Posterior vena cava (tissue), 2 donors: ENCODE data around the gene RNF26. TPM values are rescaled to one million over a fixed set of nuclear protein-coding genes. Genes with fewer than 3 reads are reported as not detected.

Experiments used
- DNase-seq: peaks from one replicate; pipeline ENCODE4 v3.0.0-alpha.2; 2020; ENCODE audit warnings: low spot score
- intact Hi-C, 2 donors: fragments of 100-400 bp; cut with DNase I; formaldehyde crosslinking; loops; one replicate each; pipeline versions ENCODE4 v1.14.1 to v1.14.2; 2022 to 2023
- total RNA-seq, 2 donors: library from RNA; stranded (reverse); fragmentation: NEBNext Ultra II Directional; extraction: Animal tissue kit (Norgen Biotek cat#: 25700); gene quantifications; one replicate each; pipeline ENCODE4 v1.2.1, GENCODE V29; 2021
- donor health status: DM: yes; HTN: yes; CAD: no.
- donor health status: DM: yes; HTN: yes; CAD: no.

Gene RNF26
- total RNA-seq, 2 donors from 2014 or later = 22.1 to 23.3 TPM

DNA sequence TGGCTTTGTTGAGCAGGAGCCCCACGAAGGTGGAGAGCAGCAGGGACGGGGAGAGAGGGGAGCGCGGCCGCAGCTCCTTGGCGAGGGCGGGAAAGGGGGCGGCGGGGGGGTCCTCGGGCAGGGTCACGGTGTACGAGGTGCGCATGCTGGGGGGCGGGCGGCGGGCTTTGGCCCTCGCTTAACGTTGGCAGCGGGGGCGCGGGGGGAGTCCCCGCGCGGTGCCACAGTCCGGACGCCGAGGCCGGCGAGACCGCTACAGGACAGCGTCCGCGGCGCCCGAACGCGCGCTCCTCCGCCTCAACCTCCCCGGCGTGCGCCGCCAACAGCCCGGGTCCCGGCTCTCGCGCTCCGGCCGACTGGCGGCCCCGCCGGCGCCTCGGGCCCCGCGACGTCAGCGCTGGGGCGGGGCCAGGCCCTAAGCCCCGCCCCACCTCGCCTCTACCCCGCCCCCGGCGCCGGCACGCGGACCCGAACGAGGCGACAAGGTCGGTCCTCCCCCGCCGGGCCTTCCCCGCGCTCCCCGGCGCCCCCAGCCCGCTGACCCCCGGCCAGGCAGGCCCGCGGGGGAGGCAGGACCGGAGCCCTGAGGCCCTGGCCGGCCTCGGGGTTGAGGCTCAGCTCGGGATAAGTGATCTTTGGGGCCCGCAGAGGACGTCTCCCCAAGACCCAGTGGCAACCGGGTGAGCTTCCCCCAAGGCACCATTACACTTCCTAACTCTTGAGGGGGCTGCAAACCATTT is 29.7 kb downstream of the RNF26 start:
- intact Hi-C loops = no loop called here
- no peak for DNase-seq

DNA sequence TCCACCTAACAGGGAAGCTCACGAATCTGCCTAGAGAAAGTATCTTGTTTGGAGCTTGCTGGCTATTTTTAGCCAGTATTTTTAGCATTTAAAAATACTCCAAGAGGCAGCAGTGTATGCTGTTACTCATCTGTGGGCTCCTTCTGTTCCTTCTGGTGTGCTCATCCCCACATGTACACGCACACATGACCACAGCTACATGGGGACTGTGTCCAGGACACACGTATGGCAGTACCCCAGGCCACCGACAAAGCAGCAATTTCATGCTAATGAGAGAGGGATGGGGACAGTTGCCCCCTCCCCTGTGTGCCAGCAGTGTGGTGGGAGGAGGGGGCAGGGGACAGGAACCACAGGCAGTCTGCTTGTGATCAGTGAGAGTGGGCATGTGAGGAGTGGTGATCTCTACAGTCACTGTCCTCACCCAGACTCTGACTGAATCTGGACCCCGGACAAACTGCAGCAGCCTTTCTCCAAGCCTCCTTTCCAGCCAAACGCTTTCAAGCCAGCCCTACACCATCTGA is 30.8 kb downstream of the RNF26 start:
- intact Hi-C loops = no loop called here
- DNase-seq = no peak

DNA sequence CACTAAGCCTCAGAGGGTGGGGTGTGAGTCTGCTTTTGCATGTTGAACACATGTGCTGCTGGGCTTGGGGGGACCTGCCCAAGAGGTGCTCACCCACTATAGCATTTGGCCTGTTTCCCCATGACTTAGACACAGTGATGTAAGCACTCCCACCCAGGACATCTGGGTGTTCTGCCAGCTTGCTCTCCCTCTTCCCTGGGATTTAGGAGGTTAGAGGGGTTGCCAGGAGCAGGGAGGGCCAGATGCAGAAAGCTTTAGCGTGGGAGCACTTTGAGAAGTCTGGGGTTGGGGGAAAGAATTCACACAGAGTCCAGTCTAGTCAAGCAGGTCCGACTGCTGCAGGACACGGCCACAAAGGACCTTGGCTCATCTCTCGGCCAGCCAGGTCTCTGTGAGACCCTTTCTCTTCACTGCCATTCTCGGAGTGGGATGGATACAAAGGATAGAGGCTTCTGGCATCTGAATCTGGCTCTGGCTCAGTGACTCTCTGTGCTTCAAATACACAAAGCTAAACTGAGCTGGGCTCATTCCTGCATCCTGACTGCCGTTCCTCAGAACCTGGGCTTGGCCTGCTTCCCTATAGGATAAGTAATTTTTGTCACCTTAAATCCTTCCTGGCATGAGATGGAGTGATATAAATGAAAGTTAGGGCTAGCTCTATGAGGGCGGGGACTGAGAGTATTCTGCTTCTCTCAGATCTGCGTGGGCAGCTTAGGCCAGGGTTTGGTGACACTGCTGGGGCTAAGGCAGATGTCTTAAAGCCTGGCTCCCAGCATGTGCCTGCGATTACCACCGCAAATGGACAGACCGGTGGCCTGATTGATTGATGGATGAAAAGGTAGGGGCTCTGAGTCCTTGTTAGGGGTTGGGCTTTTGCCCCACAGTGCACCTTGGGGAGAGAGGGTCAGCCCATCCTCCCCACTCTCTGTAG is 32.6 kb downstream of the RNF26 start:
- peak; percentile 56 for DNase-seq
- intact Hi-C loops = no loop called here

DNA sequence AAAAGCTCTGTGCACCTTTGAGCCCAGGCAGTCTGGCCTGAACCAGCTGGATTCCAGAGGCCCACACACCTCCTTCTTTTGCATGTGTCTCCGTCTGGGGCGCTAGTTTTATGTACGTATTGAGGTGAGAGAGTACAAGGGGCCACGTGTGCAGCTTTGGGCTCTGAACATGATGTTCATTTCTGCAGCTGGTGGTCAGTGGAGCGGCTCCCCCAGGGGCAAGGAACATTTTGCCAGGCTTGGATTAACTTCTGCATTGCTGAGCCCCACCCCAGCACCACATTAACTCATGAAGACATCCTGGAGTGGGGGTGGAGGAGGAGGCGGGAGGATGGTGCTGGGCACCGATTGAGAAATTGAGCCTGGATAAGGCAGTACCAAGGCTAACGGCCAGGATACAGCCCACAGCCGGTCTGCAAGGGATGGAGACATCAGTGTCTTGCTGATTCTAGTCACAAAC is 33.4 kb downstream of the RNF26 start:
- intact Hi-C loops = no loop called here
- peak; percentile 69 for DNase-seq

DNA sequence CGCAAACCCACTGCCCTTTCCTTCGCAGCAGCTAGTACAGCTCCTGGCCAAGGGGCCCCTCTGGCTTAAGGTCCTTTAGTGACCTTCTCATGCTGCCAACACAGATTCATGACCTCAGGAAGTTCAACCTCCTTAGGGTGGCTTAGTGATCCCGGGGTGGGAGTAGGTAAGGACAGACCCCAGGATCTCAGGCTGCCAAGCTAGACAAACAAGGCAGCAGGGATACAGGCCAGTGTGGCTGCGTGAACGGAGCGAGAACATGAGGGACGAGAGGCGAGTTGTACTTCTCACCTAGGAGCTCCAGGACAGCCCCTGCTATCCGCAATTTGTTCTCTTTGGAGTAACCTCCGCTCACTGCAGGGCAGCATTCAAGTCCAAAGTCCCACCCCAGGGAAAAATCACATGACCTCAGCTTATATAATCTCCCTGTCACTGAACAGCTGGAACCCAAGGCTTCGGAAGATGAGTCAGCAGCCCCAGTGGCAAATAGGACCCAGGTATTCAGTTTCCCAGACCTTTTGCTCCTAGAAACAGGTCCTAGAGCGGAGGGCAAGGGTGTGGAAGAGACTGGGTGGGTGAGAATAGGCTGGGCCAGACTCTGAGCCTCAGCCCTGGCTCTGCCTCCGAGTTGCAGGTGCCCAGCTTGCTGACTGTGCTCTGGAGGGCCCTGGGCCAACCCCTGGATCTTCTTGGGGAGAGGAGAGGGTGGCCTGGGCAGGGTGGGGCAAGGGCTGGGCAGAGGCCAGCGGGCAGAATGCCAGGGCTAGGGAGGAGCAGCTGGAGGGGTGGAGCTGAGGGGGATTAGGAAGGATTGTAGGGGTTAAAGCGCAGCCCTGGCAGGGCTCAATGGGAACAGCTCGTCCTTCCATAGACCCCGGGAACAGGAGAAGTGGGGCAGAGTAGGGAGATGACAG is 34.1 kb downstream of the RNF26 start:
- intact Hi-C loops = no loop called here
- DNase-seq = peak; percentile 79

DNA sequence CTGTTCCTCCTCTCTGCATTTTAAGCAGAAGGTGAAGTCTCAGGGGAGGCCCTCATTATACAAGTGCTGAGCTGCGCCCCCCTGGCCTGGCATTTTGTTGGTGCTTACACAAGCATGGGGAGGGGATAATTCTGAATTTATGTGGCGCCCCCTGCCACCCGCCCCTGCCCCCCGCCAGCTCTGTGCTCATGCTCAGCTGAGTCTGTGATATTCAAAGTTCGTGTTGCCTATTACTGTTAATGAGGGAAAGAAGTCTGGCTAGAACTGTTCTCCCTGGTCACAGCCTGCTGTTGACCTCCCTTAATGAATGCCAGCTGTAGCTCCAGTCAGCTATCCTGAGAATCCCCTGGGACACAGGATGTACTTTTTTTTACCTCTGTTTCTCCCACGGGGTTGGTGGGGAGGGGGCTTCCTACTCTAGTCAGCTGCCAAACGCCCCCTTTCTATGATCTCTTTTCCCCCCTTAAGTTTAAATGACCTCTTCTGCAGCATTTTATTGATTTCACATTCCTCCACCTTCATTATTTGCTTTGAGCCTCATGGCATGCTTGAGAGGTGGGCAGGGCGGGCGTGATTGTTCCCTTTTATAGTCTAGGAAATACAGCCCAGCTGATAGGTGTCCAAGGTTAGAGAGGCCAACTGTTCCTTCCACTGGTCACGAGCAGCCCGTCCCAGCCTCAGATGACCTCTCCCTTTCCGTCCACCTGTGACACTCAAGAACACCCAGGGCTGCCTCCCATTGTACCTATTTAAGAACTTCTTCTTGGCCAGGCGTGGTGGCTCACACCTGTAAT is 35.0 kb downstream of the RNF26 start:
- DNase-seq = peak; percentile 57
- intact Hi-C loops = no loop called here

DNA sequence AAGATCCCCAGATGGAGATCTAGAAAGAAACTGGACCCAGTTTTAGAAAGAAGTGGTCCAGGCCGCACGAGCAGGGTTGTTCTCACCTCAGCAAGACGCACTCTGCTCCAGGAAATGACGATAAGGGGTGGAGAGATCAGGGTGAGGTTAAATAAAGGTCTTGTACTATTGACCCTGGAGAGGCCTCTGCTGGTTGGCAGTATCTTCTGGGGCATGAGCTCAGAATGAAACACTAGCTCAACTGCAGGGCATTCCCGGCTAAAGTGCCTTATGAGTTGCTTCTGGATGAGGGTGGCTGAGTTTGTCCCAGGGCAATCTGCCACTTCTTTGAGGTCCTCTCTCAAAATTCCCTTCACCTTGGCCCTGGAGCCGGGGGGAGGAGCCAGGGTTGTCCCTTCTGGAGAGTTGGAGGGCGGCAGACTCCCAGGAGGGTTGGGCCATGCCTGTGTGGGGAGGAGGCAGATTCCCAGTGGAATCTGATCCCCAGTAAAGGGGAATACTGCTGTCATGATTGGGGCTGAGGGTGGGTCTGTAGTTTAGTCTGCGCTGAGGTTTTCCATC is 36.2 kb downstream of the RNF26 start:
- intact Hi-C loops = loop anchor here (5.0 to 10.0 kb wide), 2 partner anchors 102 to 104 kb away; no protein-coding TSS in a partner anchor
- DNase-seq = peak; percentile 78

DNA sequence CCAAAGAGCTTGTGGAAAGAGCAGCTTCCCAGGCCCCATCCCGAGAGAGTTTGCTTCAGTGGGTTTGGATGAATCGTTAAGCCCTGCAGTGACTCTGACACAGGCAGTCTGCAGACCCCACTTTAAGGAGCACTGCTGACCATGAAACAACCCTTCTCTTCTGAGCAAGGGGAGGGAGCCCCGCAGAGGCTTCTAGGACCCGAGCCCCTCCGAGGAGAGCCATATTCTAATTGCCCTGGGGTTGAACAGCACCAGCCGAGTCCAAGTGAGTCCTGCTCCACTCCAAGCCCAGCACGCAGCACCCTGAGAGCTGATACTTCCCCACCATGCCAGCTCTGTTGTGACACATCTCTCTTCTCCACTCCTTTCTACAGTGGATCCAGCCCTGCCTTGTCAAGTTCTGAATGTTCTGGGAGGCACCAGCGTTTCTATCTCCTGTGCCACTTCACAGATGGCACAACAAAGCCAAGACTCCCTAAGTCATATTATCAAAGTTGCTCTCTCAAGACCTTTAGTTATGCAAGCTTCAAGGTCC is 36.8 kb downstream of the RNF26 start:
- DNase-seq = peak; percentile 48
- intact Hi-C loops = loop anchor here (5.0 to 10.0 kb wide), 2 partner anchors 101 to 104 kb away; no protein-coding TSS in a partner anchor

DNA sequence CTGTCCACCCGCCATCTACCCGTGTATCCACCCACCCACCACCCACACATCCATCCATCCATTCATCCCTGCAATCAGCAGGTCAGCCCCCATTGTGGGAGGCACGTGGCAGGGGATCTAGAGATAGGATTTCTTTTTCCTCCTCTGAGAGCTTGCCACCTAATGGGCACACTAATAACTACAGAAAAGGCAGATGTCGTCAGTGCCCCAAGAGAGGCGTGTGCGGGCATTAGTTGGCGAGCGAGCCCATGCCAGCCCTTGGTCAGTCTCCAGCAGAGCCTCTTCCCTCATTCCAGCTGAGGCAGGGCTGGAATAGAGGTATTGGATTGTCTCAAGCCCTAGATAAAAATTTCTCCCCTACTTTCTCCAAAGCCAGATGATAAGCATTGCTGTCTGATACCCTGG is 37.5 kb downstream of the RNF26 start:
- intact Hi-C loops = loop anchor here (2.0 to 10.0 kb wide), 3 partner anchors 15 to 103 kb away; no protein-coding TSS in a partner anchor
- DNase-seq = peak; percentile 73

DNA sequence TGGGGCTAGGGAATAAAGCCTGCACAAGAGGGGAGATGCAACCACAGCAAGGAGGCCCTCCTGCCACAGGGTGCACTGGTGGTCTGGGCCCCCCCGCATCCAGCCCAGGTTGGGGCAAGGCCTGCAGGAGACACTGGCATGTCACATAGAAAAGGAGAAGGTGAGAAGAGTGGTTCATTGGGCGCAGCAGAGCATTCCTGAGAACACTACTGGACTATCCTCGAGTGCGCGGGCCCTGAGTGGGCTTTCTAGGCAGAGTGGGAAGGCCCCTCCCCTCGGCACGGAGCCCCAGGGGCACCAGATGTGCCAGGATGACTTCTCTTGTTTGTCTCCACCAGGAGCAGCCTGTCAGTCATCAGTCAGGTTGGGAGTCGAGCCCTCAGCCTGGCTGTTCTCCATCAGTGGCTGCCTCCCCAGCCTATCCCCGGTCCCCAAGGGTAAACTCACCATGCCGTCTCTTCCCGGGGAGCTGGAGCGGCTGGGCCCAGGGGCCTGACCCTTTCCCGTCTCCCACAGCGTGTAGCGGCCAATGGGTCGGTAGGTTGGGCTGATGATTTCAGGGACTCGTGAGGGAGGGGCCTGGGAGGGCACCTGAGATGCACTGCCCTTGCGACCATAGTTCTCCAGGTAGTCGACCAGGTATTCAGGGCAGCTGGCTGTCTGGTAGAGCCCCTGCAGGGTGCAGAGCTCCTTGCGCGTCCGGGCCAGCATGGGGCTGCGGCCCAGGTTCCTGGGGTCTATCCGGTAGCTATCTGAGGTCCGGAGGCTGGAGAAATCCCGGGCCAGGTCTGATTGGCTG is 38.1 kb downstream of the RNF26 start:
- intact Hi-C loops = loop anchor here (2.0 to 10.0 kb wide), 3 partner anchors 16 to 102 kb away; no protein-coding TSS in a partner anchor
- DNase-seq = peak; percentile 77

DNA sequence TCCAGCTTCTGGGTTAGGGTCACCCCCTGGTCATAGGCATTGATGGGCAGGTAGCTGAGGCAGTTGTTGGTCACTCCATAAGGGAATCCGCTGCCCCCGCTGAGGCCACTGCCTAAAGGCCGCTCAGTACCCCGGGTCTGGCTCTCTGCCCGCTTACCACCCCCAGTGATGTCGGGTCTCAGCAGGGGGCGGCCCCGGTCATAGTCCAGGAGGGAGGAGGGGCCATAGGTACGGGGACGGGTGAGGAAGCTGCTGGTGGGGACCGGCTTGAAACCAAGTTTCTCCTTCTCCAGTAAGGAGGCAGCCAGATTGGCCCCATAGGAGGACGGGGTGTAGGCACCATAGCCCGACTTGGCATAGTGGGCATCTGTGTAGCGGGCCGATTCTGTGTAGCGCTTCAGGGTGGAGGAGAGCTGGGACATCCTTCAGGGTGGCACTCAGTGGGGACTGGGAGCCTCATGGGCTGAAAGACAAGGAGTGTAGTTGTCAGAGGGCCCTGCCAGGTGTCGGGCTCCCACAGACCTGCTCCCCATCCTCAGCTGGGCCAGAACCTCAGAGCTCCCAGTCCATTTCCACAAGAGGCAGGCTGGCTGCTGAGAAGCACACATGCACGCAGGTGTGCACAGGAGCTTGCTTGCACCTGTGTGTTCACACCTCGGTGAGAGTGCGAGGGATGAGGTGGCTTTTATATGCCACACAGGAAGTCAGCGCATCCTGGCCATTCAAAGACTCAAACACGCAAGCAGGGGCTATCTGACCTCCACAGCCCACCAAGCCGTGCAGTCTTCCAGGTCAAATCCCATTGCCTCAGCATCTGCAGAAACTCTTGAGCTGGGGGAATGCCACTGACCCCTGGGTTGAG is 39.0 kb downstream of the RNF26 start:
- intact Hi-C loops = loop anchor here (2.0 to 10.0 kb wide), 3 partner anchors 16 to 102 kb away; no protein-coding TSS in a partner anchor
- peak; percentile 75 for DNase-seq

DNA sequence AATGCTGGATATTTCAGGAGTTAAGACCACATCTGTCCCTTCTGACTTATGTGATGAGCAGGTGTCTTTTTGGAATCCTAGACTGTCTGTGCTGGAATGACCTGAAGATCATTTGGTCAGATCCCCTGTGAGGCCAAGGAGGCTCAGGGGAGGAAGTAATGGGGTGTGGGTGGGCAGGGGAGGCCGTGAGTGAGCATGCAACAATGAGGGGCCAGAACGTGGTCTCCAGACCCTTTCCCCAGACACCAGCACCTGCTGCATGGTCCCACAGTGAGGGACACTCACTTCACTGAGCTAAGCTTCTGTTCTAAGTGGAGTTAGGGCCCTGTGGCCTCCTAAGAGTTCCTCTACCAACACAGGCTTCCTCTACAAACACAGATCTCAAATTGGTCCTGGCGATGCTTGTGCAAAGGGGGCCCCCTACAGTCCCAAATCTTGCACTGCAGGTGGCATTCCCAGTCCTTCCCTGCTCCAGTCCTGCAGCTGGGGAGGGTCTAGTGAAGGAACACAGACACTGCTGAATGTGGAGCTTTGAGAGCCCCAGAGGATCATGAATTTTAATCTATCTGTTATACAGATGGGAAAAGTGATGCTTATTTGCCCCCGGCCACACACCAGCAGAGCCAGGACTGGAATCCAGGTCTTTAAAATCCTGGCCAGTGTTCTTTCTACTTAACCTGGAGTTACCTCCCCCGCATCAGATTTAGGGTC is 39.7 kb downstream of the RNF26 start:
- intact Hi-C loops = loop anchor here (2.0 to 10.0 kb wide), 3 partner anchors 17 to 101 kb away; no protein-coding TSS in a partner anchor
- peak; percentile 92 for DNase-seq

DNA sequence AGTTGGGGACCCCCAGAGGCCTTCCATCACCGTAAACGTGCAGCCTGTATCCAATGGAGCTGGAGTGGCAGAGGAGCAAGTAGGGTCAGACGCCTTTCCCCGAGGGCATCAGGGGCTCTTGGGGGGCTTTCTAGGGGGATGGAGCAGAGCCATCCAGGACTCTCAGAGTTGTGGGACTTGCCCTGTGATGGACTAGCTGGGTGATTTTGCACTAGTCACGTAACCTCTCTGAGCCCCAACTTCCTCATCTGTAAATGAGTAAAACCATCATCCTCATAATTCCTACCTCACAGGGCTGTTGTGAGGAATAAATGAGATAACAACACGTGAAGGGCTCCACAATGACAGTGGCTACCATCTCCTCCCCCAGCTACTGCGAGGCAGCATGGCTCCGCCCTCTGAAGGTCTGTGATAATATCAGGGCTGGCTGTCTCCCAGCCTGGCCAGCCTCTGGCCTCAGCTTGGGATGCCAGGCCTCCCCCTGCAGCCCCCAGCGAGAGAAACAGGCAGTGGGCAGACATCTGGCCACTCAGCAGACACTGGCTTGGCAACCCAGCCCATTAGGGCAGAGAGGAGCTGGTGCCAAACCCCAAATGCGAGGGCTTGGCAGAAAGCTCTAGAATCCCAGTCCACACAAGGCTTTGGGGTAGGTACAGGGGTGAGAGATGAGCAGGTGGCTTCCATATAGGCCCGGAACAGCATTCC is 40.5 kb downstream of the RNF26 start:
- peak; percentile 73 for DNase-seq
- intact Hi-C loops = loop anchor here (5.0 to 10.0 kb wide), 2 partner anchors 98 to 100 kb away; no protein-coding TSS in a partner anchor
